Peyer's patch (tissue), 4 donors: ENCODE data around the gene HHATL.

Experiments
- POLR2A ChIP-seq, 2 donors: fragments of 450-650 bp; IDR thresholded peaks; one replicate each; pipeline ENCODE4 v1.5.1; 2017; ENCODE audit warnings: antibody characterized with exemption in 2 of 2, mild to moderate bottlenecking in 2 of 2, moderate library complexity in 2 of 2
- TF ChIP-seq, protein P1 (sequence below), 6 experiments: fragments of 450-650 bp in 4 of 6; fragments of 200-600 bp in 2 of 6; sonication (generic) in 1 of 6; IDR thresholded peaks; one replicate each; pipeline ENCODE4 v1.5.1; 2017 to 2019; ENCODE audit warnings: antibody characterized with exemption in 6 of 6, mild to moderate bottlenecking in 3 of 6, moderate library complexity in 1 of 6

DNA sequence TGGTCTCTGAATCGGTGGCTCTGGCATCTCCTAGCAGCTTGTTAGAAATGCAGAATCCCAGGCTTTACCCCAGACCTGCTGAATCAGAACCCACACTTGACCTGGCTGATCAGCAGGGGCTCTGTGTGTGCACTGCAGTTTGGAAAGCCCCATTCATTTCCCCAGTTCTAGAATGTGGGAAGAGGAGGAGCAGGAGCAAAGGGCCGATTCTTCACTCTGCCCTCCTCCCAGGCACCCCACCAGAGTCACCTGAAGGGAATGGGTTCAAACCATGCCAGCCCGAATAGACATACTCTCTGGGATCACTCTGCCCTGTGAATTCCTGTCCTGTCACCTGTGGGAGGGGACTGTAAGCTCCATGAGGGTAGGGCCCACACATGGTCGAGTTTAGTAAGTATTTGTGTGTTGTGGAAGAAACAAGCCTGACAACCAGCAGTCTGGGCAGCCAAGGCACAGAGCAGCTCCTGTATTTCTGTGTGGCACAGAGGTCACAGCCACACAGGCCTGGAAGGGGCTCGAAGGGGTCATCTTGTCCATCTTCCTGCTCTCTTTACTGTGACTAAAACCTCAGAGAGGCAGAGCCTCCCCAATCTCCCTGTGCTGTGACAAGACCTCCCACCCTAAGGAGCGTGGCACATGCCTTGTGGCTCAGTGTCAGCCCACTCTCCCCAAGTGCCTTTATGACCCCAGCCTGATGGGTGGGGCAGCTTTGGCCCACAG lies 29.0 kb upstream of the HHATL start:
- TF ChIP-seq, protein P1, sequence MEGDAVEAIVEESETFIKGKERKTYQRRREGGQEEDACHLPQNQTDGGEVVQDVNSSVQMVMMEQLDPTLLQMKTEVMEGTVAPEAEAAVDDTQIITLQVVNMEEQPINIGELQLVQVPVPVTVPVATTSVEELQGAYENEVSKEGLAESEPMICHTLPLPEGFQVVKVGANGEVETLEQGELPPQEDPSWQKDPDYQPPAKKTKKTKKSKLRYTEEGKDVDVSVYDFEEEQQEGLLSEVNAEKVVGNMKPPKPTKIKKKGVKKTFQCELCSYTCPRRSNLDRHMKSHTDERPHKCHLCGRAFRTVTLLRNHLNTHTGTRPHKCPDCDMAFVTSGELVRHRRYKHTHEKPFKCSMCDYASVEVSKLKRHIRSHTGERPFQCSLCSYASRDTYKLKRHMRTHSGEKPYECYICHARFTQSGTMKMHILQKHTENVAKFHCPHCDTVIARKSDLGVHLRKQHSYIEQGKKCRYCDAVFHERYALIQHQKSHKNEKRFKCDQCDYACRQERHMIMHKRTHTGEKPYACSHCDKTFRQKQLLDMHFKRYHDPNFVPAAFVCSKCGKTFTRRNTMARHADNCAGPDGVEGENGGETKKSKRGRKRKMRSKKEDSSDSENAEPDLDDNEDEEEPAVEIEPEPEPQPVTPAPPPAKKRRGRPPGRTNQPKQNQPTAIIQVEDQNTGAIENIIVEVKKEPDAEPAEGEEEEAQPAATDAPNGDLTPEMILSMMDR (IDR thresholded peaks at IDR 0.05) = no peak
- TF ChIP-seq POLR2A (IDR thresholded peaks at IDR 0.05) = no peak
